ENCODE results near the gene BCAR3. TPM values are rescaled to one million over a fixed set of nuclear protein-coding genes. Genes with fewer than 3 reads are reported as not detected.
"Not testable (repeated sequence)": the region's sequence is repeated elsewhere in the genome, so short reads cannot be mapped to it uniquely, and the experiment has no call there.

BCAR3 gene
- total RNA-seq, 1 donor from 2014 or later = 0.61 TPM

GRCh38 chr1:93700532-93701469, 19.2 kb upstream of the BCAR3 start:
- Mint-ChIP-seq H3K27ac (no peak overlapping the region), H3K9me3 (no peaks in the 10 kb centered on the region), H3K4me3 (no peak overlapping the region), H3K4me1 (peaks cover 12% of the 10 kb centered on the region), H3K27me3 (peaks cover 10% of the 10 kb centered on the region), H3K36me3 (ENCODE audit: low read depth) (no peaks in the 10 kb centered on the region)
- no peak for DNase-seq
- intact Hi-C loops (cut with micrococcal nuclease) = no loop called here

DNA sequence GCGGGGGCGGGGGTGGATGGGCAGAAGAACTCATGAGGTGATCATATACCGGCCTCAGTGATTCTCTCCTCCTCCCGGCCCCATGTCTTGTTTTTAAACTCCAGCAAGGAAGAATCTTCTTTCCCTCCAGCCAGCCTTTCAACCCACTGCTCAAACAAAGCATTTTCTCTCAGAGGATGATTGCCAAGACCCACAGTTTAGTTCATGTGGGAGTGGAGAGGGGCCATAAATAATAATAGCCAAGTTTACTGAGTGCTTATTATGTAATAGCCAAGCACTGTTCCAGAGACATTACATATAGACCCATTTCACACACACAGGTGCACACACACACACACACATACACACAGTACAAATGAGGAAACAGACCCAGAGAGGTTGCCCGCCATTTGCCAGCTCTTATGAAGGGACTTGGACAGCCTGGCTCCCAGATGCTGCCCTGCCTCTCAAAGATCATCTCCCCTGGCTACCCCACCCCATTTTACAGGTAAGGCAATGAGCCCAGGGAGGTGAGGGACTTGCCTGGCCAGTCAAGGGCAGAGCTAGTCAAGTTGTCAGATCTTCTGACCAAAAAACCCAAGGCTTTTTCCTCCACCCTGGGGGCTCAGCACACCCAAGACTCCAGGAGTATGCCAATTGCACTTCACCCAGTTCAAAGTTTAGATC, 18.0 kb upstream of the BCAR3 start:
- Mint-ChIP-seq H3K27ac (no peak overlapping the region), H3K4me3 (no peak overlapping the region), H3K4me1 (peaks cover 12% of the 10 kb centered on the region), H3K27me3 (peaks cover 8% of the 10 kb centered on the region), H3K9me3 (no peaks in the 10 kb centered on the region), H3K36me3 (ENCODE audit: low read depth) (no peaks in the 10 kb centered on the region)
- DNase-seq = no peak
- intact Hi-C loops (cut with micrococcal nuclease) = no loop called here

DNA sequence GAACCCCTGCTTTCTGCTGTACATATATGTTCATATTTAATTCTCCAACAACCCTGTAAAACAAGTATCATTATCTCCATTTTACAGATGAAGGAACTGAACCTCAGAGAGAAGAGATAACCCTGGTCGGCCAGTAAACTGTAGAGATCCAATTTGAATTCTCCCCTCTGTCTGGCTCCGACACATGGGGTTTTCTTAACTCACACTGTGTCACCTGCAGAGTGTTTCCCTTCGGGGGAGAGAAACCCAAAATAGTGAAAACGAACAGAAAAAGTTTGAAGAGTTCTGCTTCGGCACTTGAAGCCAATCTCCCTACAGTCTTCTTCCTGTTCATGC, 17.4 kb upstream of the BCAR3 start:
- H3K36me3 Mint-ChIP-seq (ENCODE audit: low read depth) = no peaks in the 10 kb centered on the region
- no peak for DNase-seq
- no peak overlapping the region for H3K4me3 Mint-ChIP-seq
- H3K4me1 Mint-ChIP-seq = peaks cover 7% of the 10 kb centered on the region
- no peak overlapping the region for H3K27ac Mint-ChIP-seq
- no peaks in the 10 kb centered on the region for H3K9me3 Mint-ChIP-seq
- H3K27me3 Mint-ChIP-seq = peaks cover 8% of the 10 kb centered on the region
- intact Hi-C loops (cut with micrococcal nuclease) = no loop called here

- Mint-ChIP-seq H3K9me3 (no peaks in the 10 kb centered on the region), H3K36me3 (ENCODE audit: low read depth) (no peaks in the 10 kb centered on the region), H3K27ac (no peak overlapping the region), H3K27me3 (peaks cover 8% of the 10 kb centered on the region), H3K4me3 (no peak overlapping the region), H3K4me1 (peaks cover 2% of the 10 kb centered on the region)
- no peak for DNase-seq
- intact Hi-C loops (cut with micrococcal nuclease) = no loop called here
Observed at GRCh38 chr1:93698329-93699048, 16.9 kb upstream of the BCAR3 start.

DNA sequence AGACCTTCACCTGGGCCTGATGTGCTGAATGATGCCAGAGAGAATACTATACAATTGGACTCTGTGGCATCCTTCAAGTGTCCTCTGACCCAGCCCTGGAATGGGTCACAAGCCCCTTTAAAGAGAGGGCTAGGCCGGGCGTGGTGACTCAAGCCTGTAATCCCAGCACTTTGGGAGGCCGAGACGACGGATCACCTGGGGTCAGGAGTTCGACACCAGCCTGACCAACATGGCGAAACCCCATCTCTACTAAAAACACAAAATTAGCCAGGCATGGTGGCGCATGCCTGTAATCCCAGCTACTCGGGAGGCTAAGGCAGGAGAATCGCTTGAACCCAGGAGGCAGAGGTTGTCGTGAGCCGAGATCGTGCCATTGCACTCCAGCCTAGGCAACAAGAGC, 15.9 kb upstream of the BCAR3 start:
- H3K36me3 Mint-ChIP-seq (ENCODE audit: low read depth); H3K27me3 Mint-ChIP-seq; H3K27ac Mint-ChIP-seq; intact Hi-C loops (cut with micrococcal nuclease); DNase-seq; H3K9me3 Mint-ChIP-seq; H3K4me3 Mint-ChIP-seq: not testable (repeated sequence)
- H3K4me1 Mint-ChIP-seq = peaks cover 11% of the 10 kb centered on the region

- intact Hi-C loops (cut with micrococcal nuclease) = loop anchor here (1.0 kb wide), 1 partner anchor 8 kb away; no protein-coding TSS in a partner anchor
- Mint-ChIP-seq H3K4me1 (peaks cover 11% of the 10 kb centered on the region), H3K36me3 (ENCODE audit: low read depth) (no peaks in the 10 kb centered on the region), H3K4me3 (no peak overlapping the region), H3K27me3 (peaks cover 11% of the 10 kb centered on the region), H3K27ac (no peak overlapping the region), H3K9me3 (no peaks in the 10 kb centered on the region)
- no peak for DNase-seq
Observed at GRCh38 chr1:93695411-93696005, 13.9 kb upstream of the BCAR3 start.

DNA sequence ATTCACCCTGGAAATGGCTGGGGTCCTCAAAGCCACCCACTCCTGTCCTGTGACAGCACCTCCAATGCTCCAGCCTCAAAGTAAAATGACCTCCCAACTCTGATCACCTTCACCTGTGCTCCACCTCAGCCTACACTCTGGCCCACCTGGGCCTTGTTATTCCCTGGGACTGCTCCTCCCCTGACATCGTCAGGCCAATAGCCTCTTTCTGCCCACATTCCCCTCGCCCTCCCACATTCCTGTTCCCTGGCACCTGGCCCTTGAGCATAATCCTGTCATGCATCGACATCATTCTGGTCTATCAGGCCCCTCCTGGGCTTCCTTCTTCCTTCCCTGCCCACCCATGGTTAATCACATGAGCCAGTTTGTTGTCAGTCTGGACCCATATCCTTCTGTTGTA, 13.2 kb upstream of the BCAR3 start:
- Mint-ChIP-seq H3K4me3 (no peak overlapping the region), H3K27me3 (peaks cover 11% of the 10 kb centered on the region), H3K9me3 (no peaks in the 10 kb centered on the region), H3K36me3 (ENCODE audit: low read depth) (no peaks in the 10 kb centered on the region), H3K4me1 (peaks cover 11% of the 10 kb centered on the region), H3K27ac (no peak overlapping the region)
- no peak for DNase-seq
- intact Hi-C loops (cut with micrococcal nuclease) = loop anchor here (1.0 kb wide), 1 partner anchor 8 kb away; no protein-coding TSS in a partner anchor

- Mint-ChIP-seq H3K27ac (peak overlapping the region; percentile 23), H3K4me1 (peaks cover 11% of the 10 kb centered on the region), H3K4me3 (no peak overlapping the region), H3K27me3 (peaks cover 15% of the 10 kb centered on the region), H3K9me3 (no peaks in the 10 kb centered on the region), H3K36me3 (ENCODE audit: low read depth) (no peaks in the 10 kb centered on the region)
- DNase-seq = no peak
- intact Hi-C loops (cut with micrococcal nuclease) = no loop called here
Observed at GRCh38 chr1:93694039-93694438, 12.4 kb upstream of the BCAR3 start.

- Mint-ChIP-seq H3K9me3 (no peaks in the 10 kb centered on the region), H3K27me3 (peaks cover 9% of the 10 kb centered on the region), H3K4me3 (peak overlapping the region; percentile 37), H3K36me3 (ENCODE audit: low read depth) (no peaks in the 10 kb centered on the region), H3K27ac (peak overlapping the region; percentile 81), H3K4me1 (peaks cover 11% of the 10 kb centered on the region)
- intact Hi-C loops (cut with micrococcal nuclease) = loop anchor here (1.0 kb wide), 3 partner anchors 15 to 85 kb away; no protein-coding TSS in a partner anchor
- peak; percentile 79 for DNase-seq
Observed at GRCh38 chr1:93692983-93693591, 11.4 kb upstream of the BCAR3 start.

- no peak overlapping the region for H3K27ac Mint-ChIP-seq
- H3K4me1 Mint-ChIP-seq = peaks cover 11% of the 10 kb centered on the region
- no peaks in the 10 kb centered on the region for H3K36me3 Mint-ChIP-seq (ENCODE audit: low read depth)
- no peaks in the 10 kb centered on the region for H3K9me3 Mint-ChIP-seq
- peaks cover 14% of the 10 kb centered on the region for H3K27me3 Mint-ChIP-seq
- intact Hi-C loops (cut with micrococcal nuclease) = no loop called here
- peak overlapping the region; percentile 8 for H3K4me3 Mint-ChIP-seq
- no peak for DNase-seq
Observed at GRCh38 chr1:93692451-93692861, 10.8 kb upstream of the BCAR3 start.

DNA sequence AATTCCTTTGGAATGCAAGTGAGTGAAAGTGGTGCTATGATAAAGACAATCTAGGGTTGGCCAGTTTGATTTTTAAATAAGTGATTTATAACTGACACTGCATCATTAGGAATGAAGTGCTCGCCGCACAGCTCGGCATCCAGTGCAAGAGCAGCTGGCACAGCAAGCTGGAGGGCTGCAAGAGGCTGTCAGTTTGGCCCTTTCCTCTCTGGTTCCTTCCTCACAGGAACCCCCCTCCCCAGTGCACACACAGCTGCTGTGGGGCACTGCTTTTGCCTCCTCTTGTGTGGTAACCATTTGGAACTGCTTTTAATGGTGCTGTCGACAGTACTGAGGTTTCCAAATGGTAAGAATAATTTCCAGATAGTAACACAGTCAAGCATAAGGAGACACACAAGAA, 10.4 kb upstream of the BCAR3 start:
- no peaks in the 10 kb centered on the region for H3K36me3 Mint-ChIP-seq (ENCODE audit: low read depth)
- intact Hi-C loops (cut with micrococcal nuclease) = no loop called here
- H3K27me3 Mint-ChIP-seq = peaks cover 15% of the 10 kb centered on the region
- H3K4me3 Mint-ChIP-seq = no peak overlapping the region
- DNase-seq = no peak
- peaks cover 11% of the 10 kb centered on the region for H3K4me1 Mint-ChIP-seq
- no peaks in the 10 kb centered on the region for H3K9me3 Mint-ChIP-seq
- no peak overlapping the region for H3K27ac Mint-ChIP-seq

DNA sequence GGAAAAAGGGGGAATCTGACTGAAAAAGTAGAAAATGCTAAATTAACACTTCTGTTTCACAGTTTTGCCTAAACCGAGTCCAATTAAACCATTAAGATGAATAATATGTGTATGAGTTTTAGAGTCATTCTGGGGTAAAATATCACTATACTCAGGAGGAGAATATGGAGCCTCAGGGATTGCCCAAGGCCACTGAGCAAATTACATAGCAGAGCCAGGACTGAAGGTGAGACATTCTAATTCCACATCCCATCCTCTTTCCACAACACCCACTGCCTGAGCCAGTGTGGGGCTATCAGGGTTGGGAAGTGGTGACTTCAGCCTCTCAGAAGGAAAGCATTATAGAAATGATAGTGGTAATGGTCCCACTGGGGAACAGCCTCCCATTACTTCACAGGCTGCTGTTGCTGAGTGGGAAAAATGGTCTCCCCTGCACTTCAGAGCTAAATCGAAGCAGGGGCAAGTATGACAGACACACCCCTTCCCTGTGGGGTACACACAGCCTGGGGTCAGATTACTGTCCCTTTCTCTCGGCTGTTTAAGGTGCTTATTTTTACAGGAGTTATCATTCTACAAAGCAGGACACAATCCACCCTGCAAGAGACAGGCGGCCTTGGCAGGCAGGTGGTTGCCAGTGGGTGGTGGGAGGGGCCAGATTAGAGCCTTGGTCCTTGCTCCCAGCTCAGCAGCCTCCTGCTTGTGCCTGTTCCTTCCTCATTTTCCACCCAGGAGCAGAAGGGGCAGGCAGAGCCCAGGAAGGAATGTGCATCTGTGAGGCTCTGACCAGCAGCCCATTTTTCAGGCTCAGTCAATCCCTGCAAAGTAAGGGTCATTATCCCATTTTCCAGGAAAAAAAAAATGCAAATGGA, 9.5 kb upstream of the BCAR3 start:
- no peaks in the 10 kb centered on the region for H3K9me3 Mint-ChIP-seq
- DNase-seq = no peak
- intact Hi-C loops (cut with micrococcal nuclease) = no loop called here
- peaks cover 24% of the 10 kb centered on the region for H3K27me3 Mint-ChIP-seq
- H3K27ac Mint-ChIP-seq = no peak overlapping the region
- H3K36me3 Mint-ChIP-seq (ENCODE audit: low read depth) = no peaks in the 10 kb centered on the region
- peaks cover 11% of the 10 kb centered on the region for H3K4me1 Mint-ChIP-seq
- no peak overlapping the region for H3K4me3 Mint-ChIP-seq
